ENCODE measurements around the gene EHBP1.

The EHBP1 gene

GRCh38 chr2:62705007-62705829 lies at the start of gene EHBP1:
Gene EHBP1, plus strand, starts transcription at chr2:62705713. Its CDS starts 1,479 bp downstream, at chr2:62707192.
- H3K4me3 ChIP-seq (replicated peaks in 1 of 2; ENCODE audit: low read depth in 2 of 2, low read length in 2 of 2) = peak within 1 kb of the TSS; percentile 77 to 79
- TF ChIP-seq CTCF (IDR thresholded peaks at IDR 0.05; ENCODE audit: low read depth, low read length) = no peak
- peak; percentile 100 for DNase-seq (ENCODE audit: low read depth in 2 of 2)

- DNase-seq (ENCODE audit: low read depth in 2 of 2) = no peak
- no peak for TF ChIP-seq CTCF (IDR thresholded peaks at IDR 0.05; ENCODE audit: low read depth, low read length)
- H3K4me3 ChIP-seq (replicated peaks in 1 of 2; ENCODE audit: low read depth in 2 of 2, low read length in 2 of 2) = no peak overlapping the region
These were observed 47.7 kb upstream of the EHBP1 start for GRCh38 chr2:62657783-62658182.

GRCh38 chr2:62658891-62659290 lies 46.6 kb upstream of the EHBP1 start:
- TF ChIP-seq CTCF (IDR thresholded peaks at IDR 0.05; ENCODE audit: low read depth, low read length) = no peak
- H3K4me3 ChIP-seq (replicated peaks in 1 of 2; ENCODE audit: low read depth in 2 of 2, low read length in 2 of 2) = no peak overlapping the region
- no peak for DNase-seq (ENCODE audit: low read depth in 2 of 2)

GRCh38 chr2:62660087-62660486 lies 45.4 kb upstream of the EHBP1 start:
- no peak overlapping the region for H3K4me3 ChIP-seq (replicated peaks in 1 of 2; ENCODE audit: low read depth in 2 of 2, low read length in 2 of 2)

GRCh38 chr2:62660582-62661262 lies 44.8 kb upstream of the EHBP1 start:
- no peak overlapping the region for H3K4me3 ChIP-seq (replicated peaks in 1 of 2; ENCODE audit: low read depth in 2 of 2, low read length in 2 of 2)
- DNase-seq (ENCODE audit: low read depth in 2 of 2) = peak; percentile 80 to 90
- TF ChIP-seq CTCF (IDR thresholded peaks at IDR 0.05; ENCODE audit: low read depth, low read length) = no peak

More at GRCh38 chr2:62660087-62660486, 45.4 kb upstream of the EHBP1 start:
- no peak for TF ChIP-seq CTCF (IDR thresholded peaks at IDR 0.05; ENCODE audit: low read depth, low read length)
- no peak for DNase-seq (ENCODE audit: low read depth in 2 of 2)

GRCh38 chr2:62661263-62661635 lies 44.3 kb upstream of the EHBP1 start:
- no peak for DNase-seq (ENCODE audit: low read depth in 2 of 2)
- TF ChIP-seq CTCF (IDR thresholded peaks at IDR 0.05; ENCODE audit: low read depth, low read length) = no peak
- no peak overlapping the region for H3K4me3 ChIP-seq (replicated peaks in 1 of 2; ENCODE audit: low read depth in 2 of 2, low read length in 2 of 2)

All from cardiac fibroblast (primary cell).